GM13976 (cell line): ENCODE measurements around the gene EMILIN1.
"Not testable (repeated sequence)": the region's sequence is repeated elsewhere in the genome, so short reads cannot be mapped to it uniquely, and the experiment has no call there.

Experiments used
- DNase-seq: peaks from one replicate; pipeline ENCODE4 v3.0.0; 2012; ENCODE audit warnings: low spot score
- CTCF ChIP-seq: IDR thresholded peaks from 2 replicates; pipeline ENCODE4 v1.5.1; 2012; ENCODE audit warnings: borderline replicate concordance, mild to moderate bottlenecking; ENCODE audit not compliant: insufficient read depth; ENCODE audit errors: extremely low read depth, missing control alignments, control extremely low read depth
- in situ Hi-C: fragments of 300-500 bp; cut with MboI; formaldehyde crosslinking; loops from one replicate; pipeline ENCODE4 v1.12.0; 2022; ENCODE audit warnings: low sequenced_read_pairs, mixed read lengths, inconsistent platforms; ENCODE audit not compliant: unreplicated experiment

Gene EMILIN1

GRCh38 chr2:27115519-27115918 lies 37.1 kb downstream of the EMILIN1 start:
- DNase-seq, result no peak
- TF ChIP-seq CTCF, result no peak
- in situ Hi-C loops, result no loop called here

- TF ChIP-seq CTCF, result no peak
- in situ Hi-C loops, result no loop called here
- no peak for DNase-seq
Observed at GRCh38 chr2:27117995-27118524, 39.6 kb downstream of the EMILIN1 start.

GRCh38 chr2:27118525-27119329 lies 40.3 kb downstream of the EMILIN1 start, which contains the start of gene CGREF1:
Gene CGREF1, minus strand, starts transcription at chr2:27119128. Its CDS starts 14,762 bp downstream, at chr2:27104366.
- in situ Hi-C loops, result no loop called here
- peak; percentile 60 for DNase-seq
- no peak for TF ChIP-seq CTCF

GRCh38 chr2:27119330-27119670 lies 40.9 kb downstream of the EMILIN1 start:
- in situ Hi-C loops, result not testable (repeated sequence)

GRCh38 chr2:27121906-27122305 lies 43.5 kb downstream of the EMILIN1 start:
- no peak for DNase-seq
- in situ Hi-C loops, result no loop called here
- no peak for TF ChIP-seq CTCF

More at GRCh38 chr2:27119330-27119670, 40.9 kb downstream of the EMILIN1 start:
- not testable (repeated sequence) for DNase-seq

GRCh38 chr2:27122791-27123190 lies 44.4 kb downstream of the EMILIN1 start:
- TF ChIP-seq CTCF, result no peak
- in situ Hi-C loops, result no loop called here
- DNase-seq, result no peak
